Measurements from ENCODE around the gene SBK2. TPM values are rescaled to one million over a fixed set of nuclear protein-coding genes. Genes with fewer than 3 reads are reported as not detected.

The SBK2 gene
- total RNA-seq, 2 donors from 2014 or later: 111 to 172 TPM

GRCh38 chr19:55529636-55530234 lies 7.2 kb downstream of the SBK2 start:
- Histone ChIP-seq H3K27me3 (no peaks in the 10 kb centered on the region), H3K4me1 (peaks cover 0 to 32% of the 10 kb centered on the region in 2 donors), H3K27ac (peak overlapping the region in 1 of 2 donors; percentile 63), H3K9me3 (no peaks in the 10 kb centered on the region), H3K36me3 (peaks cover 27% of the 10 kb centered on the region), H3K4me3 (no peak overlapping the region)
- TF ChIP-seq CTCF (IDR thresholded peaks at IDR 0.05): no peak
- DNase-seq (ENCODE audit: low spot score): no peak

GRCh38 chr19:55528030-55528803 lies 8.7 kb downstream of the SBK2 start:
- no peak for DNase-seq (ENCODE audit: low spot score)
- Histone ChIP-seq H3K4me3 (no peak overlapping the region), H3K27ac (peak overlapping the region; percentile 45 to 63), H3K36me3 (peaks cover 27% of the 10 kb centered on the region), H3K27me3 (no peaks in the 10 kb centered on the region), H3K9me3 (no peaks in the 10 kb centered on the region), H3K4me1 (peaks cover 0 to 32% of the 10 kb centered on the region in 2 donors)
- no peak for TF ChIP-seq CTCF (IDR thresholded peaks at IDR 0.05)

GRCh38 chr19:55527197-55528029 lies 9.5 kb downstream of the SBK2 start:
- no peak overlapping the region for H3K4me3 ChIP-seq

GRCh38 chr19:55526216-55527196 lies 10.4 kb downstream of the SBK2 start:
- H3K4me1 ChIP-seq: peaks cover 0 to 42% of the 10 kb centered on the region in 2 donors
- H3K27me3 ChIP-seq: no peaks in the 10 kb centered on the region
- peak overlapping the region; percentile 75 to 90 for H3K27ac ChIP-seq
- H3K9me3 ChIP-seq: no peaks in the 10 kb centered on the region
- no peak overlapping the region for H3K4me3 ChIP-seq
- no peak for TF ChIP-seq CTCF (IDR thresholded peaks at IDR 0.05)
- H3K36me3 ChIP-seq: peaks cover 22% of the 10 kb centered on the region
- DNase-seq (ENCODE audit: low spot score): peak; percentile 75

More at GRCh38 chr19:55527197-55528029, 9.5 kb downstream of the SBK2 start:
- H3K27ac ChIP-seq: no peak overlapping the region
- H3K27me3 ChIP-seq: no peaks in the 10 kb centered on the region
- peaks cover 27% of the 10 kb centered on the region for H3K36me3 ChIP-seq
- no peak for TF ChIP-seq CTCF (IDR thresholded peaks at IDR 0.05)
- no peaks in the 10 kb centered on the region for H3K9me3 ChIP-seq
- H3K4me1 ChIP-seq: peaks cover 0 to 33% of the 10 kb centered on the region in 2 donors
- DNase-seq (ENCODE audit: low spot score): no peak

Data from right atrium auricular region (tissue), 2 donors.